H9 (cell line): ENCODE data around the gene ZNF646. TPM values are rescaled to one million over a fixed set of nuclear protein-coding genes. Genes with fewer than 3 reads are reported as not detected.

Experiments
- DNase-seq: peaks from one replicate; pipeline ENCODE4 v3.0.0-alpha.2; 2017
- H2AFZ ChIP-seq: one replicate; pipeline ENCODE4 v1.6.1; 2013; ENCODE audit warnings: mild to moderate bottlenecking, low read length, control low read depth, moderate library complexity
- H2AK5ac ChIP-seq: 2 replicates; pipeline ENCODE4 v1.6.1; 2013; ENCODE audit warnings: low read length, control low read depth, mixed read lengths; ENCODE audit not compliant: insufficient read length
- H2BK120ac ChIP-seq: one replicate; pipeline ENCODE4 v1.6.1; 2013; ENCODE audit warnings: low read depth, mild to moderate bottlenecking, low read length, control low read depth, inconsistent platforms; ENCODE audit not compliant: poor library complexity, severe bottlenecking
- H2BK12ac ChIP-seq: 2 replicates; pipeline ENCODE4 v1.6.1; 2013; ENCODE audit warnings: low read length, control low read depth, mixed read lengths, low read depth; ENCODE audit not compliant: insufficient read length
- H2BK15ac ChIP-seq: 2 replicates; pipeline ENCODE4 v1.6.1; 2013; ENCODE audit warnings: low read depth, low read length, control low read depth
- H2BK20ac ChIP-seq: one replicate; pipeline ENCODE4 v1.6.1; 2013; ENCODE audit warnings: low read depth, mild to moderate bottlenecking, low read length, control low read depth, inconsistent platforms; ENCODE audit not compliant: poor library complexity, severe bottlenecking
- H2BK5ac ChIP-seq: 2 replicates; pipeline ENCODE4 v1.6.1; 2013; ENCODE audit warnings: low read length, control low read depth, mixed read lengths; ENCODE audit not compliant: insufficient read length
- H3K14ac ChIP-seq: 2 replicates; pipeline ENCODE4 v1.6.1; 2013; ENCODE audit warnings: low read length, control low read depth; ENCODE audit not compliant: insufficient read depth
- H3K18ac ChIP-seq: 2 replicates; pipeline ENCODE4 v1.6.1; 2013; ENCODE audit warnings: low read depth, mild to moderate bottlenecking, mixed read lengths, low read length, control low read depth; ENCODE audit not compliant: insufficient read length
- H3K23ac ChIP-seq: 2 replicates; pipeline ENCODE4 v1.6.1; 2013; ENCODE audit warnings: low read length, control low read depth, mixed read lengths, low read depth; ENCODE audit not compliant: insufficient read length
- H3K23me2 ChIP-seq: 2 replicates; pipeline ENCODE4 v1.6.1; 2013; ENCODE audit warnings: low read depth, mild to moderate bottlenecking, mixed read lengths, low read length, control low read depth; ENCODE audit not compliant: insufficient read length, poor library complexity, severe bottlenecking
- H3K27ac ChIP-seq: 2 replicates; pipeline ENCODE4 v1.5.1; 2013; ENCODE audit warnings: low read length, control low read depth, mixed read lengths, low read depth; ENCODE audit not compliant: insufficient read length
- H3K27me3 ChIP-seq: 2 replicates; pipeline ENCODE4 v1.6.1; 2013; ENCODE audit warnings: low read length, control low read depth, inconsistent platforms; ENCODE audit not compliant: insufficient read depth
- H3K4ac ChIP-seq: 2 replicates; pipeline ENCODE4 v1.6.1; 2013; ENCODE audit warnings: low read depth, mild to moderate bottlenecking, control low read depth, inconsistent platforms, low read length, moderate library complexity
- H3K4me1 ChIP-seq: 2 replicates; pipeline ENCODE4 v1.6.1; 2013; ENCODE audit warnings: low read length, control low read depth, inconsistent platforms; ENCODE audit not compliant: insufficient read depth
- H3K4me2 ChIP-seq: 2 replicates; pipeline ENCODE4 v1.6.1; 2013; ENCODE audit warnings: low read length, control low read depth, mixed read lengths; ENCODE audit not compliant: insufficient read length, insufficient read depth
- H3K56ac ChIP-seq: 2 replicates; pipeline ENCODE4 v1.6.1; 2013; ENCODE audit warnings: low read depth, mild to moderate bottlenecking, mixed read lengths, low read length, control low read depth; ENCODE audit not compliant: insufficient read length
- H3K79me1 ChIP-seq: 2 replicates; pipeline ENCODE4 v1.6.1; 2013; ENCODE audit warnings: low read depth, mild to moderate bottlenecking, moderate library complexity, low read length, control low read depth, inconsistent platforms; ENCODE audit not compliant: insufficient read depth, poor library complexity, severe bottlenecking
- H3K79me2 ChIP-seq: 2 replicates; pipeline ENCODE4 v1.6.1; 2013; ENCODE audit warnings: low read length, control low read depth, inconsistent platforms; ENCODE audit not compliant: insufficient read depth
- H3K9ac ChIP-seq: 2 replicates; pipeline ENCODE4 v1.6.1; 2013; ENCODE audit warnings: low read length, control low read depth, mixed read lengths; ENCODE audit not compliant: insufficient read length; ENCODE audit errors: extremely low read depth
- H3K9me3 ChIP-seq: one replicate; pipeline ENCODE4 v1.6.1; 2013; ENCODE audit warnings: low read depth, low read length, inconsistent platforms; ENCODE audit not compliant: control insufficient read depth
- H3T11ph ChIP-seq: one replicate; pipeline ENCODE4 v1.6.1; 2013; ENCODE audit warnings: mild to moderate bottlenecking, low read length, control low read depth, inconsistent platforms
- H4K20me1 ChIP-seq: one replicate; pipeline ENCODE4 v1.6.1; 2013; ENCODE audit not compliant: control insufficient read depth, insufficient read length, insufficient read depth
- H4K5ac ChIP-seq: 2 replicates; pipeline ENCODE4 v1.6.1; 2013; ENCODE audit warnings: low read depth, mild to moderate bottlenecking, mixed read lengths, low read length, control low read depth; ENCODE audit not compliant: insufficient read length
- H4K8ac ChIP-seq: replicated peaks from 2 replicates; pipeline ENCODE4 v1.6.1; 2013; ENCODE audit warnings: low read length, control low read depth, mixed read lengths, low read depth; ENCODE audit not compliant: insufficient read length
- H4K91ac ChIP-seq: 2 replicates; pipeline ENCODE4 v1.6.1; 2013; ENCODE audit warnings: low read depth, mild to moderate bottlenecking, moderate library complexity, mixed read lengths, low read length, control low read depth; ENCODE audit not compliant: insufficient read length
- H3K27ac Mint-ChIP-seq, 3 experiments: 2 replicates in 2 of 3; 3 replicates in 1 of 3; pipeline ENCODE4 v1.8.0; 2020 to 2021; ENCODE audit warnings: mixed read lengths in 3 of 3, mild to moderate bottlenecking in 1 of 3, moderate library complexity in 1 of 3
- H3K27me3 Mint-ChIP-seq: 2 replicates; pipeline ENCODE4 v1.8.0; 2021; ENCODE audit warnings: low read depth, mild to moderate bottlenecking, moderate library complexity, mixed read lengths
- H3K36me3 Mint-ChIP-seq, 3 experiments: 2 replicates in 2 of 3; 3 replicates in 1 of 3; pipeline ENCODE4 v1.8.0; 2020 to 2021; ENCODE audit warnings: low read depth in 3 of 3, mixed read lengths in 3 of 3; ENCODE audit not compliant: insufficient read depth in 1 of 3
- H3K4me1 Mint-ChIP-seq, 2 experiments: 2 replicates each; pipeline ENCODE4 v1.8.0; 2020; ENCODE audit warnings: mixed read lengths in 2 of 2
- H3K4me3 Mint-ChIP-seq, 2 experiments: 2 replicates in 1 of 2; 3 replicates in 1 of 2; pipeline ENCODE4 v1.8.0; 2020 to 2021; ENCODE audit warnings: mild to moderate bottlenecking in 2 of 2, mixed read lengths in 2 of 2, moderate library complexity in 1 of 2
- H3K9me3 Mint-ChIP-seq, 2 experiments: 2 replicates in 1 of 2; 3 replicates in 1 of 2; pipeline ENCODE4 v1.8.0; 2020; ENCODE audit warnings: mild to moderate bottlenecking in 2 of 2, mixed read lengths in 2 of 2, moderate library complexity in 1 of 2
- WGBS: extraction: QIAGEN DNeasy Blood & Tissue Kit; methylation state at CpG from one replicate; pipeline ENCODE4 v1.1.7; 2013; ENCODE audit warnings: missing lambda C conversion rate, low lambda C conversion rate, mixed read lengths; ENCODE audit not compliant: insufficient read length; ENCODE audit errors: extremely low coverage; 5-methylcytosine and 5-hydroxymethylcytosine counted together
- total RNA-seq: library from RNA; stranded (reverse); gene quantifications from 2 replicates; pipeline ENCODE4 v1.2.1, GENCODE V29; 2021
- TF ChIP-seq, protein P1 (sequence below): fragments of 200-600 bp; sonication (generic); conservative IDR thresholded peaks from 3 replicates; pipeline ENCODE4 v1.8.0; 2021; ENCODE audit warnings: antibody characterized with exemption, mild to moderate bottlenecking

ZNF646 gene
- total RNA-seq, 1 experiment from 2014 or later: 29.2 TPM

GRCh38 chr16:31029272-31029671, 45.0 kb upstream of the ZNF646 start:
- Histone ChIP-seq H2BK20ac (no peak overlapping the region), H4K8ac (no peak overlapping the region), H3K9ac (no peak overlapping the region), H3T11ph (no peak overlapping the region), H4K91ac (no peak overlapping the region), H4K5ac (no peak overlapping the region), H3K9me3 (no peaks in the 10 kb centered on the region), H2AK5ac (no peak overlapping the region), H2BK15ac (no peak overlapping the region), H2AFZ (no peak overlapping the region), H3K79me2 (no peaks in the 10 kb centered on the region), H2BK12ac (no peak overlapping the region), H3K4me2 (no peak overlapping the region), H3K56ac (no peak overlapping the region), H3K23me2 (peaks cover 15% of the 10 kb centered on the region), H3K27me3 (no peaks in the 10 kb centered on the region), H3K4me1 (no peaks in the 10 kb centered on the region), H2BK120ac (no peak overlapping the region), H4K20me1 (peaks cover 5% of the 10 kb centered on the region), H3K14ac (no peak overlapping the region), H3K23ac (no peak overlapping the region), H3K79me1 (no peaks in the 10 kb centered on the region), H3K18ac (no peak overlapping the region), H3K4ac (no peak overlapping the region), H3K27ac (no peak overlapping the region), H2BK5ac (no peak overlapping the region)
- no peak overlapping the region for H3K4me3 Mint-ChIP-seq
- H3K9me3 Mint-ChIP-seq: no peaks in the 10 kb centered on the region
- WGBS: no CpG with 5 or more reads among the region's 5 CpGs
- TF ChIP-seq, protein P1, sequence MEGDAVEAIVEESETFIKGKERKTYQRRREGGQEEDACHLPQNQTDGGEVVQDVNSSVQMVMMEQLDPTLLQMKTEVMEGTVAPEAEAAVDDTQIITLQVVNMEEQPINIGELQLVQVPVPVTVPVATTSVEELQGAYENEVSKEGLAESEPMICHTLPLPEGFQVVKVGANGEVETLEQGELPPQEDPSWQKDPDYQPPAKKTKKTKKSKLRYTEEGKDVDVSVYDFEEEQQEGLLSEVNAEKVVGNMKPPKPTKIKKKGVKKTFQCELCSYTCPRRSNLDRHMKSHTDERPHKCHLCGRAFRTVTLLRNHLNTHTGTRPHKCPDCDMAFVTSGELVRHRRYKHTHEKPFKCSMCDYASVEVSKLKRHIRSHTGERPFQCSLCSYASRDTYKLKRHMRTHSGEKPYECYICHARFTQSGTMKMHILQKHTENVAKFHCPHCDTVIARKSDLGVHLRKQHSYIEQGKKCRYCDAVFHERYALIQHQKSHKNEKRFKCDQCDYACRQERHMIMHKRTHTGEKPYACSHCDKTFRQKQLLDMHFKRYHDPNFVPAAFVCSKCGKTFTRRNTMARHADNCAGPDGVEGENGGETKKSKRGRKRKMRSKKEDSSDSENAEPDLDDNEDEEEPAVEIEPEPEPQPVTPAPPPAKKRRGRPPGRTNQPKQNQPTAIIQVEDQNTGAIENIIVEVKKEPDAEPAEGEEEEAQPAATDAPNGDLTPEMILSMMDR: no peak
- H3K4me1 Mint-ChIP-seq: peaks cover 7 to 21% of the 10 kb centered on the region in 2 experiments
- DNase-seq: no peak
- no peak overlapping the region; a peak in 1 of 7 replicates for H3K27ac Mint-ChIP-seq
- no peaks in the 10 kb centered on the region; the same call in 1 of the 2 replicates for H3K27me3 Mint-ChIP-seq
- H3K36me3 Mint-ChIP-seq: no peaks in the 10 kb centered on the region
